SK-N-SH treated with all-trans-retinoic acid at 6 μM for 48 hours (cell line): Measurements from ENCODE around the gene SIGLEC9.

Experiments used
- ATAC-seq: fragments of 200-7000 bp; cut with Tn5 transposase; 3 replicates; pipeline ENCODE4 v1.9.1; 2020; ENCODE audit warnings: mild to moderate bottlenecking, moderate library complexity
- BACH2 ChIP-seq: fragments of 250-450 bp; sonication (Bioruptor Pico); IDR thresholded peaks from 2 replicates; pipeline ENCODE4 v1.9.0; 2021; ENCODE audit warnings: mild to moderate bottlenecking, borderline replicate concordance
- CSDC2 ChIP-seq: fragments of 250-450 bp; sonication (Bioruptor Pico); IDR thresholded peaks from 2 replicates; pipeline ENCODE4 v1.5.0; 2020; ENCODE audit warnings: mild to moderate bottlenecking, moderate library complexity
- CSRNP3 ChIP-seq: fragments of 250-450 bp; sonication (Bioruptor Pico); IDR thresholded peaks from 2 replicates; pipeline ENCODE4 v1.5.1; 2021; ENCODE audit warnings: mild to moderate bottlenecking, moderate library complexity
- ESRRG ChIP-seq: fragments of 250-450 bp; sonication (Bioruptor Pico); IDR thresholded peaks from 2 replicates; pipeline ENCODE4 v1.6.1; 2021; ENCODE audit warnings: mild to moderate bottlenecking
- GLIS3 ChIP-seq: fragments of 250-450 bp; sonication (Bioruptor Pico); IDR thresholded peaks from 2 replicates; pipeline ENCODE4 v1.5.0; 2020; ENCODE audit warnings: mild to moderate bottlenecking, moderate library complexity
- ISL1 ChIP-seq: fragments of 250-450 bp; sonication (Bioruptor Pico); IDR thresholded peaks from 2 replicates; pipeline ENCODE4 v2.1.2; 2022; ENCODE audit warnings: mild to moderate bottlenecking, moderate library complexity
- OSR1 ChIP-seq: fragments of 250-450 bp; sonication (Bioruptor Pico); IDR thresholded peaks from 2 replicates; pipeline ENCODE4 v1.8.0; 2022; ENCODE audit warnings: moderate library complexity, mild to moderate bottlenecking, inconsistent platforms
- PPARA ChIP-seq: fragments of 250-450 bp; sonication (Bioruptor Pico); IDR thresholded peaks from 2 replicates; pipeline ENCODE4 v1.5.0; 2020; ENCODE audit warnings: mild to moderate bottlenecking, borderline replicate concordance
- RARB ChIP-seq: fragments of 250-450 bp; sonication (Bioruptor Pico); IDR thresholded peaks from 2 replicates; pipeline ENCODE4 v1.8.0; 2021; ENCODE audit warnings: mild to moderate bottlenecking, moderate library complexity
- SNAI2 ChIP-seq: fragments of 250-450 bp; sonication (Bioruptor Pico); IDR thresholded peaks from 2 replicates; pipeline ENCODE4 v1.5.0; 2020; ENCODE audit warnings: mild to moderate bottlenecking, moderate library complexity
- TCF4 ChIP-seq: fragments of 250-450 bp; sonication (Bioruptor Pico); IDR thresholded peaks from 2 replicates; pipeline ENCODE4 v1.8.0; 2021; ENCODE audit warnings: mild to moderate bottlenecking, moderate library complexity, borderline replicate concordance
- TOX ChIP-seq: fragments of 250-450 bp; sonication (Bioruptor Pico); IDR thresholded peaks from 2 replicates; pipeline ENCODE4 v1.8.0; 2021; ENCODE audit warnings: mild to moderate bottlenecking, moderate library complexity, borderline replicate concordance
- TSHZ2 ChIP-seq: fragments of 250-450 bp; sonication (Bioruptor Pico); IDR thresholded peaks from 2 replicates; pipeline ENCODE4 v1.5.0; 2020; ENCODE audit warnings: mild to moderate bottlenecking, moderate library complexity
- ZFP30 ChIP-seq: fragments of 450-650 bp; formaldehyde crosslinking; IDR thresholded peaks from 2 replicates; pipeline ENCODE4 v1.5.0; 2022; ENCODE audit warnings: mild to moderate bottlenecking, moderate library complexity
- ZNF565 ChIP-seq: fragments of 450-650 bp; formaldehyde crosslinking; conservative IDR thresholded peaks from 2 replicates; pipeline ENCODE4 v1.5.0; 2020; ENCODE audit warnings: low read depth, mild to moderate bottlenecking, moderate library complexity
- ZNF70 ChIP-seq: fragments of 450-650 bp; formaldehyde crosslinking; IDR thresholded peaks from 2 replicates; pipeline ENCODE4 v1.5.0; 2020; ENCODE audit warnings: mild to moderate bottlenecking, moderate library complexity
- ZNF8 ChIP-seq: fragments of 450-650 bp; formaldehyde crosslinking; IDR thresholded peaks from 2 replicates; pipeline ENCODE4 v1.5.0; 2020; ENCODE audit warnings: mild to moderate bottlenecking, moderate library complexity
- TF ChIP-seq, protein P1 (sequence below): fragments of 250-450 bp; sonication (Bioruptor Pico); IDR thresholded peaks from 2 replicates; pipeline ENCODE4 v1.8.0; 2020; ENCODE audit warnings: mild to moderate bottlenecking, moderate library complexity, borderline replicate concordance
- TF ChIP-seq, protein P2 (sequence below): fragments of 250-450 bp; sonication (Bioruptor Pico); IDR thresholded peaks from 2 replicates; pipeline ENCODE4 v1.8.0; 2021; ENCODE audit warnings: low read depth, mild to moderate bottlenecking, moderate library complexity, borderline replicate concordance

Gene SIGLEC9

DNA sequence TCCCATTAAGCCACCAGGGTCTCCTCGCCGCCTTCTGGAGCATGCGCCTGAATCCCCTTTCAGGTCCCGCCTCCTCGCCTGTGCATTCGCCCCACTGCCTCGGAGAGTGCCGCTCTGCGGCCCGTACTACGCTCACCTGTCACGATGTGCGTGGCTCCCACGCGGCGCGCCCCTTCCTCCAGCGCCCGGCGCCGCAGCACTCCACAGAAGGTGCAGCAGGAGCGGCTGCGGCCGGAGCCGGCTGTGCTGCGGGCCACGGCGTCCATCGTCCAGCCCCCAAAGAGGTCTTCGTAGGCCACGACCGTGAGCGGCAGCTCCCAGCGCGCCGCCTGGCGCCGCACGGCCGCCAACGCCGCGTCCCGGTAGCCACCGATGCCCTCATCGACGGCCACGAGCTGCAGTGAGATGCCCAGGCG is 20.8 kb upstream of the SIGLEC9 start:
- TF ChIP-seq GLIS3, result no peak
- TF ChIP-seq ZNF70, result no peak
- no peak for TF ChIP-seq ESRRG (CRISPR knock-in tag)
- TF ChIP-seq ISL1 (CRISPR knock-in tag), result no peak
- no peak for TF ChIP-seq OSR1 (CRISPR knock-in tag)
- TF ChIP-seq, protein P1, sequence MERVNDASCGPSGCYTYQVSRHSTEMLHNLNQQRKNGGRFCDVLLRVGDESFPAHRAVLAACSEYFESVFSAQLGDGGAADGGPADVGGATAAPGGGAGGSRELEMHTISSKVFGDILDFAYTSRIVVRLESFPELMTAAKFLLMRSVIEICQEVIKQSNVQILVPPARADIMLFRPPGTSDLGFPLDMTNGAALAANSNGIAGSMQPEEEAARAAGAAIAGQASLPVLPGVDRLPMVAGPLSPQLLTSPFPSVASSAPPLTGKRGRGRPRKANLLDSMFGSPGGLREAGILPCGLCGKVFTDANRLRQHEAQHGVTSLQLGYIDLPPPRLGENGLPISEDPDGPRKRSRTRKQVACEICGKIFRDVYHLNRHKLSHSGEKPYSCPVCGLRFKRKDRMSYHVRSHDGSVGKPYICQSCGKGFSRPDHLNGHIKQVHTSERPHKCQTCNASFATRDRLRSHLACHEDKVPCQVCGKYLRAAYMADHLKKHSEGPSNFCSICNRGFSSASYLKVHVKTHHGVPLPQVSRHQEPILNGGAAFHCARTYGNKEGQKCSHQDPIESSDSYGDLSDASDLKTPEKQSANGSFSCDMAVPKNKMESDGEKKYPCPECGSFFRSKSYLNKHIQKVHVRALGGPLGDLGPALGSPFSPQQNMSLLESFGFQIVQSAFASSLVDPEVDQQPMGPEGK (CRISPR knock-in tag), result no peak
- no peak for TF ChIP-seq SNAI2
- no peak for TF ChIP-seq TSHZ2 (CRISPR knock-in tag)
- no peak for TF ChIP-seq PPARA (CRISPR knock-in tag)
- no peak for TF ChIP-seq TOX (CRISPR knock-in tag)
- TF ChIP-seq, protein P2, sequence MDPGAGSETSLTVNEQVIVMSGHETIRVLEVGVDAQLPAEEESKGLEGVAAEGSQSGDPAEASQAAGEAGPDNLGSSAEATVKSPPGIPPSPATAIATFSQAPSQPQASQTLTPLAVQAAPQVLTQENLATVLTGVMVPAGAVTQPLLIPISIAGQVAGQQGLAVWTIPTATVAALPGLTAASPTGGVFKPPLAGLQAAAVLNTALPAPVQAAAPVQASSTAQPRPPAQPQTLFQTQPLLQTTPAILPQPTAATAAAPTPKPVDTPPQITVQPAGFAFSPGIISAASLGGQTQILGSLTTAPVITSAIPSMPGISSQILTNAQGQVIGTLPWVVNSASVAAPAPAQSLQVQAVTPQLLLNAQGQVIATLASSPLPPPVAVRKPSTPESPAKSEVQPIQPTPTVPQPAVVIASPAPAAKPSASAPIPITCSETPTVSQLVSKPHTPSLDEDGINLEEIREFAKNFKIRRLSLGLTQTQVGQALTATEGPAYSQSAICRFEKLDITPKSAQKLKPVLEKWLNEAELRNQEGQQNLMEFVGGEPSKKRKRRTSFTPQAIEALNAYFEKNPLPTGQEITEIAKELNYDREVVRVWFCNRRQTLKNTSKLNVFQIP (CRISPR knock-in tag), result no peak
- TF ChIP-seq ZNF8, result no peak
- TF ChIP-seq CSDC2 (CRISPR knock-in tag), result no peak
- TF ChIP-seq RARB (CRISPR knock-in tag), result no peak
- TF ChIP-seq ZNF565 (CRISPR knock-in tag), result no peak
- TF ChIP-seq CSRNP3, result no peak
- no peak for TF ChIP-seq TCF4 (CRISPR knock-in tag)
- no peak for ATAC-seq

GRCh38 chr19:51107406-51108065 is 17.2 kb upstream of the SIGLEC9 start:
- peak; percentile 38; the same call in 2 of the 3 replicates for ATAC-seq
- no peak for TF ChIP-seq BACH2 (CRISPR knock-in tag)
- TF ChIP-seq GLIS3, result no peak
- TF ChIP-seq, protein P1 (CRISPR knock-in tag), result no peak
- TF ChIP-seq ISL1 (CRISPR knock-in tag), result no peak
- no peak for TF ChIP-seq PPARA (CRISPR knock-in tag)
- TF ChIP-seq, all 23 proteins: peak for 0

- peak; percentile 99 for ATAC-seq
- TF ChIP-seq GLIS3, result no peak
- TF ChIP-seq ZFP30 (CRISPR knock-in tag), result no peak
- TF ChIP-seq SNAI2, result no peak
- no peak for TF ChIP-seq PPARA (CRISPR knock-in tag)
- TF ChIP-seq ZNF8, result no peak
- no peak for TF ChIP-seq TSHZ2 (CRISPR knock-in tag)
- TF ChIP-seq BACH2 (CRISPR knock-in tag), result no peak
- TF ChIP-seq TCF4 (CRISPR knock-in tag), result no peak
- no peak for TF ChIP-seq TOX (CRISPR knock-in tag)
- TF ChIP-seq, protein P1 (CRISPR knock-in tag), result no peak
- no peak for TF ChIP-seq ZNF70
Measured at GRCh38 chr19:51108066-51108804, 16.5 kb upstream of the SIGLEC9 start, which contains the start of gene CTU1. CTU1 (minus strand) TSS chr19:51108409; CDS start chr19:51104569, 3,840 bp downstream.
